HepG2 (cell line): ENCODE results near the gene CSTPP1. TPM values are rescaled to one million over a fixed set of nuclear protein-coding genes. Genes with fewer than 3 reads are reported as not detected.

ENCODE experiments used
- HNF4A ChIP-seq: sonication (generic); formaldehyde crosslinking; IDR thresholded peaks from 2 replicates; pipeline ENCODE4 v1.4.0; 2020; ENCODE audit warnings: missing genetic modification reagents
- IRX3 ChIP-seq: sonication (generic); formaldehyde crosslinking; IDR thresholded peaks from 2 replicates; pipeline ENCODE4 v1.8.1; 2023; ENCODE audit warnings: mild to moderate bottlenecking, low read depth, missing genetic modification reagents, borderline replicate concordance
- KLF16 ChIP-seq, 2 experiments: sonication (generic) in 1 of 2; formaldehyde crosslinking in 1 of 2; IDR thresholded peaks; 2 replicates each; pipeline versions ENCODE4 v1.6.1 to v1.8.0; 2016 to 2023; ENCODE audit warnings: missing genetic modification reagents in 2 of 2, missing compliant biosample characterization in 1 of 2
- MTF2 ChIP-seq: sonication (generic); formaldehyde crosslinking; IDR thresholded peaks from 2 replicates; pipeline ENCODE4 v1.5.0; 2020; ENCODE audit warnings: missing genetic modification reagents, borderline replicate concordance
- MYC ChIP-seq: sonication (generic); formaldehyde crosslinking; IDR thresholded peaks from 2 replicates; pipeline ENCODE4 v1.9.0; 2021; ENCODE audit warnings: missing genetic modification reagents, borderline replicate concordance
- POGZ ChIP-seq: sonication (generic); formaldehyde crosslinking; IDR thresholded peaks from 2 replicates; pipeline ENCODE4 v1.4.0; 2020; ENCODE audit warnings: mild to moderate bottlenecking, missing genetic modification reagents
- RAD21 ChIP-seq: fragments of 450-650 bp; formaldehyde crosslinking; IDR thresholded peaks from 2 replicates; pipeline ENCODE4 v1.5.0; 2020; ENCODE audit warnings: mild to moderate bottlenecking
- SYNCRIP ChIP-seq: fragments of 200-400 bp; formaldehyde crosslinking; IDR thresholded peaks from 2 replicates; pipeline ENCODE4 v1.6.1; 2018; ENCODE audit warnings: mild to moderate bottlenecking, low read depth, low read length; ENCODE audit not compliant: insufficient read depth
- TEAD3 ChIP-seq: optimal IDR thresholded peaks from 2 replicates; pipeline ENCODE3; 2016; ENCODE audit warnings: borderline replicate concordance
- ZMYM3 ChIP-seq: sonication (generic); formaldehyde crosslinking; IDR thresholded peaks from 2 replicates; pipeline ENCODE4 v1.5.1; 2020; ENCODE audit warnings: mild to moderate bottlenecking, missing genetic modification reagents
- ZMYM4 ChIP-seq: sonication (generic); formaldehyde crosslinking; IDR thresholded peaks from 2 replicates; pipeline ENCODE4 v1.8.1; 2023; ENCODE audit warnings: mild to moderate bottlenecking, missing genetic modification reagents
- ZNF335 ChIP-seq: sonication (generic); formaldehyde crosslinking; IDR thresholded peaks from 2 replicates; pipeline ENCODE4 v1.4.0; 2020; ENCODE audit warnings: missing genetic modification reagents
- ZNF446 ChIP-seq: sonication (generic); formaldehyde crosslinking; IDR thresholded peaks from 2 replicates; pipeline ENCODE4 v1.5.0; 2020; ENCODE audit warnings: mild to moderate bottlenecking, missing genetic modification reagents
- ZNF451 ChIP-seq: sonication (generic); formaldehyde crosslinking; IDR thresholded peaks from 2 replicates; pipeline ENCODE4 v1.5.0; 2020; ENCODE audit warnings: mild to moderate bottlenecking, missing genetic modification reagents
- ZNF619 ChIP-seq: sonication (generic); formaldehyde crosslinking; IDR thresholded peaks from 2 replicates; pipeline ENCODE4 v1.4.0; 2020; ENCODE audit warnings: mild to moderate bottlenecking, missing genetic modification reagents
- polyA plus RNA-seq, 8 experiments: library from polyadenylated mRNA; depleted of rRNA in 3 of 8; stranded (reverse) in 7 of 8; unstranded in 1 of 8; fragments of >200 nt; fragmentation: Illumina TruSeq in 4 of 8; extraction: Trizol in 4 of 8; gene quantifications; 2 replicates each; pipeline versions ENCODE4 v1.2.1 to v1.2.3, GENCODE V29; 2011 to 2016; ENCODE audit warnings: low read depth in 4 of 8, missing spikeins in 1 of 8, mixed read lengths in 1 of 8; ENCODE audit not compliant: insufficient read depth in 1 of 8
- total RNA-seq, 5 experiments: library from RNA; depleted of rRNA; stranded (reverse); fragments of >200 nt; fragmentation: Illumina TruSeq; extraction: Trizol; gene quantifications; 2 replicates each; pipeline ENCODE4 v1.2.3, GENCODE V29; 2016; ENCODE audit warnings: low read depth in 1 of 5
- TF ChIP-seq, protein P1 (sequence below): sonication (generic); formaldehyde crosslinking; IDR thresholded peaks from 2 replicates; pipeline ENCODE4 v1.8.0; 2022; ENCODE audit warnings: missing genetic modification reagents, mild to moderate bottlenecking, moderate library complexity, borderline replicate concordance
- TF ChIP-seq, protein P2 (sequence below): sonication (generic); formaldehyde crosslinking; IDR thresholded peaks from 2 replicates; pipeline ENCODE4 v1.4.0; 2020; ENCODE audit warnings: mild to moderate bottlenecking, low read depth, missing genetic modification reagents
- TF ChIP-seq, protein P3 (sequence below), 2 experiments: fragments of 450-650 bp in 1 of 2; sonication (generic) in 1 of 2; formaldehyde crosslinking; IDR thresholded peaks; 2 replicates each; pipeline versions ENCODE4 v1.5.0 to v1.8.0; 2020 to 2022; ENCODE audit warnings: mild to moderate bottlenecking in 1 of 2, missing genetic modification reagents in 1 of 2
- TF ChIP-seq, protein P4 (sequence below): sonication (generic); formaldehyde crosslinking; IDR thresholded peaks from 2 replicates; pipeline ENCODE4 v1.8.0; 2022; ENCODE audit warnings: low read depth, missing genetic modification reagents
- TF ChIP-seq, protein P5 (sequence below): sonication (generic); formaldehyde crosslinking; IDR thresholded peaks from 2 replicates; pipeline ENCODE4 v1.4.0; 2020; ENCODE audit warnings: missing genetic modification reagents, low read depth, mild to moderate bottlenecking, borderline replicate concordance

The CSTPP1 gene
- total and polyA plus RNA-seq, 2 of the 13 experiments (the other 11 are each of a cell fraction or from before 2014, with no cell fraction given) = 12.3 to 14.6 TPM

DNA sequence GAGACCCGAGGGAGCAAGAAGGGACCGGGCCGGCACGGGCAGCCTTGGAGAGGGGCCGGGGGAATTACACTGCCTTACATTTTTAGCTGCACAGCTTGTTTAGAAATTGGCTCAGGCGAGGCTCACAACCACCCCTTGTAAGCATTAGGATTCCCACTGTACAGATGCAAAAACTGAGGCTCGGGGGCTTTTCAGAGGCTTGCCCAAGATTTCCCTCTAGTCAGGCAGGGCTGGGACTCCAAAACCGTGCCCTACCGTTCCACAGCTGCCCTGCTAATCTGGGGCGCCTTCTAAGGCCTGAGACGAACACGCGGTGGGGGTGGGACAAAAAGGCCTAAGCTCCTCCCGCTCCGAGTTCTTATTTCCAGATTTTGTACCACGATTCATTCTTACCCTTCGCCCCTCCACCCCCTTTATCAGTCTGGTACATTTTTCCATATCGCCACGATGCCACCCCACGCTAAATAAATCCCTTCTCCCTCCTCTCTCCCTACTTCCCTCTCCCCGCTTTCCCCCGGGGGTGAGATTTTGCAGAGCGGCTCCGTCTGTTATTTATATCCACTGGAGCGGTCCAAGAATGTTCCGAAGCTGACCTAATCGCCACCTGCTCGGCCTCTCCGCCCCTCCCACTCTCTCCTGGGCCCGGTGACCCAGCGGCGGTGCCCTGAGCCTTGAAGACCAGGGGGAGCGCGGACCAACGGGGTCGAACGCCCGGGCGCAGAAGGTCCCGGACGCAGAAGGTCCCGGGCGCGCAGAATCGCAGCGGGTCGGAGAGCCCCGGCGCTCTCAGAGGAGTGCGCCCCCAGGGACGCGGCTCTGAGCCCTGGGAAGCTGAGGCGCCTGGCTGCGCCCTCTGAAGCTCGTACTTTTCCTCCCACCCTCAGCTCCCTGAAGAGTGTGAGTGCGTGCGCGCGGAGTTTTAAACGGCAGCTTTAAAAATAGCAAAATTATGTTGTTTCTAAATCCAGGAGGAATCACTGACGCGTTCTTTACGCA, 250.4 kb downstream of the CSTPP1 start (continued):
- TF ChIP-seq, protein P1, sequence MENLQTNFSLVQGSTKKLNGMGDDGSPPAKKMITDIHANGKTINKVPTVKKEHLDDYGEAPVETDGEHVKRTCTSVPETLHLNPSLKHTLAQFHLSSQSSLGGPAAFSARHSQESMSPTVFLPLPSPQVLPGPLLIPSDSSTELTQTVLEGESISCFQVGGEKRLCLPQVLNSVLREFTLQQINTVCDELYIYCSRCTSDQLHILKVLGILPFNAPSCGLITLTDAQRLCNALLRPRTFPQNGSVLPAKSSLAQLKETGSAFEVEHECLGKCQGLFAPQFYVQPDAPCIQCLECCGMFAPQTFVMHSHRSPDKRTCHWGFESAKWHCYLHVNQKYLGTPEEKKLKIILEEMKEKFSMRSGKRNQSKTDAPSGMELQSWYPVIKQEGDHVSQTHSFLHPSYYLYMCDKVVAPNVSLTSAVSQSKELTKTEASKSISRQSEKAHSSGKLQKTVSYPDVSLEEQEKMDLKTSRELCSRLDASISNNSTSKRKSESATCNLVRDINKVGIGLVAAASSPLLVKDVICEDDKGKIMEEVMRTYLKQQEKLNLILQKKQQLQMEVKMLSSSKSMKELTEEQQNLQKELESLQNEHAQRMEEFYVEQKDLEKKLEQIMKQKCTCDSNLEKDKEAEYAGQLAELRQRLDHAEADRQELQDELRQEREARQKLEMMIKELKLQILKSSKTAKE = no peak; the same call in 1 of the 2 replicates
- TF ChIP-seq, protein P2, sequence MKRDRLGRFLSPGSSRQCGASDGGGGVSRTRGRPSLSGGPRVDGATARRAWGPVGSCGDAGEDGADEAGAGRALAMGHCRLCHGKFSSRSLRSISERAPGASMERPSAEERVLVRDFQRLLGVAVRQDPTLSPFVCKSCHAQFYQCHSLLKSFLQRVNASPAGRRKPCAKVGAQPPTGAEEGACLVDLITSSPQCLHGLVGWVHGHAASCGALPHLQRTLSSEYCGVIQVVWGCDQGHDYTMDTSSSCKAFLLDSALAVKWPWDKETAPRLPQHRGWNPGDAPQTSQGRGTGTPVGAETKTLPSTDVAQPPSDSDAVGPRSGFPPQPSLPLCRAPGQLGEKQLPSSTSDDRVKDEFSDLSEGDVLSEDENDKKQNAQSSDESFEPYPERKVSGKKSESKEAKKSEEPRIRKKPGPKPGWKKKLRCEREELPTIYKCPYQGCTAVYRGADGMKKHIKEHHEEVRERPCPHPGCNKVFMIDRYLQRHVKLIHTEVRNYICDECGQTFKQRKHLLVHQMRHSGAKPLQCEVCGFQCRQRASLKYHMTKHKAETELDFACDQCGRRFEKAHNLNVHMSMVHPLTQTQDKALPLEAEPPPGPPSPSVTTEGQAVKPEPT (CRISPR knock-in tag) = no peak
- TF ChIP-seq TEAD3 (CRISPR knock-in tag) = no peak
- peak; percentile 8; the same call in 1 of the 2 replicates for TF ChIP-seq HNF4A (CRISPR knock-in tag)
- TF ChIP-seq IRX3 (CRISPR knock-in tag) = 0 out of 2 replicates have a peak, but pooled peaks have one; percentile 20
- TF ChIP-seq ZNF446 (CRISPR knock-in tag) = no peak; the same call in 1 of the 2 replicates
- peak; percentile 27; the same call in 1 of the 2 replicates for TF ChIP-seq POGZ (CRISPR knock-in tag)
- TF ChIP-seq, protein P3, sequence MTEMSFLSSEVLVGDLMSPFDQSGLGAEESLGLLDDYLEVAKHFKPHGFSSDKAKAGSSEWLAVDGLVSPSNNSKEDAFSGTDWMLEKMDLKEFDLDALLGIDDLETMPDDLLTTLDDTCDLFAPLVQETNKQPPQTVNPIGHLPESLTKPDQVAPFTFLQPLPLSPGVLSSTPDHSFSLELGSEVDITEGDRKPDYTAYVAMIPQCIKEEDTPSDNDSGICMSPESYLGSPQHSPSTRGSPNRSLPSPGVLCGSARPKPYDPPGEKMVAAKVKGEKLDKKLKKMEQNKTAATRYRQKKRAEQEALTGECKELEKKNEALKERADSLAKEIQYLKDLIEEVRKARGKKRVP (CRISPR knock-in tag; IDR thresholded peaks at IDR 0.05) = peak in 1 of 2 experiments; percentile 0; a peak in 1 of 4 replicates
- TF ChIP-seq MYC (CRISPR knock-in tag) = peak; percentile 24; the same call in 1 of the 2 replicates
- TF ChIP-seq, protein P4, sequence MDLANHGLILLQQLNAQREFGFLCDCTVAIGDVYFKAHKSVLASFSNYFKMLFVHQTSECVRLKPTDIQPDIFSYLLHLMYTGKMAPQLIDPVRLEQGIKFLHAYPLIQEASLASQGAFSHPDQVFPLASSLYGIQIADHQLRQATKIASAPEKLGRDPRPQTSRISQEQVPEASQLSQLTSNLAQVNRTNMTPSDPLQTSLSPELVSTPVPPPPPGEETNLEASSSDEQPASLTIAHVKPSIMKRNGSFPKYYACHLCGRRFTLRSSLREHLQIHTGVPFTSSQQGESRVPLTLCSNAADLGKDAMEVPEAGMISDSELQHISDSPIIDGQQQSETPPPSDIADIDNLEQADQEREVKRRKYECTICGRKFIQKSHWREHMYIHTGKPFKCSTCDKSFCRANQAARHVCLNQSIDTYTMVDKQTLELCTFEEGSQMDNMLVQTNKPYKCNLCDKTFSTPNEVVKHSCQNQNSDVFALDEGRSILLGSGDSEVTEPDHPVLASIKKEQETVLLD = peak; percentile 37; the same call in 1 of the 2 replicates
- peak; percentile 94 for TF ChIP-seq ZMYM3 (CRISPR knock-in tag)
- TF ChIP-seq RAD21 (CRISPR knock-in tag) = no peak; the same call in 1 of the 2 replicates
- no peak for TF ChIP-seq SYNCRIP
- TF ChIP-seq MTF2 (CRISPR knock-in tag) = no peak
- TF ChIP-seq, protein P5, sequence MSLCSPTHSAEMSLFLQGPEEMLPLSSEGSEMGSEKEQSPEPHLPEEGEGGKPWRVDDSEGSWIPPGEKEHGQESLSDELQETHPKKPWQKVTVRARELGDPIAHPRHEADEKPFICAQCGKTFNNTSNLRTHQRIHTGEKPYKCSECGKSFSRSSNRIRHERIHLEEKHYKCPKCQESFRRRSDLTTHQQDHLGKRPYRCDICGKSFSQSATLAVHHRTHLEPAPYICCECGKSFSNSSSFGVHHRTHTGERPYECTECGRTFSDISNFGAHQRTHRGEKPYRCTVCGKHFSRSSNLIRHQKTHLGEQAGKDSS (CRISPR knock-in tag) = no peak
- peak; percentile 31; the same call in 1 of the 2 replicates for TF ChIP-seq ZNF335 (CRISPR knock-in tag)
- no peak; the same call in 1 of the 2 replicates for TF ChIP-seq ZMYM4
- TF ChIP-seq ZNF451 (CRISPR knock-in tag) = no peak
- no peak for TF ChIP-seq ZNF619
- TF ChIP-seq KLF16 (CRISPR knock-in tag; IDR thresholded peaks at IDR 0.05) = no peak
